Astrocyte of the spinal cord (primary cell): ENCODE data around the gene SERPINC1.

ENCODE experiments used
- DNase-seq: peaks from one replicate; pipeline ENCODE4 v3.0.0; 2011; ENCODE audit warnings: low read depth, low spot score
- H3K4me3 ChIP-seq: 2 replicates; pipeline ENCODE4 v1.5.1; 2011; ENCODE audit warnings: low read depth, mild to moderate bottlenecking, low read length, moderate library complexity
- CTCF ChIP-seq: IDR thresholded peaks from 2 replicates; pipeline ENCODE4 v1.5.1; 2012; ENCODE audit warnings: low read depth, mild to moderate bottlenecking, low read length, inconsistent platforms
- in situ Hi-C: cut with HindIII; loops from 2 replicates; pipeline ENCODE4 v1.10.0; 2017; ENCODE audit warnings: low sequenced_read_pairs

Gene SERPINC1

GRCh38 chr1:173857363-173857917 lies 59.7 kb downstream of the SERPINC1 start:
- TF ChIP-seq CTCF: no peak
- in situ Hi-C loops: no loop called here
- DNase-seq: no peak
- H3K4me3 ChIP-seq: no peak overlapping the region

GRCh38 chr1:173856903-173857302 lies 60.2 kb downstream of the SERPINC1 start:
- no peak for DNase-seq
- in situ Hi-C loops: no loop called here
- no peak for TF ChIP-seq CTCF

GRCh38 chr1:173856014-173856413 lies 61.1 kb downstream of the SERPINC1 start:
- TF ChIP-seq CTCF: no peak

More at GRCh38 chr1:173856903-173857302, 60.2 kb downstream of the SERPINC1 start:
- H3K4me3 ChIP-seq: no peak overlapping the region

More at GRCh38 chr1:173856014-173856413, 61.1 kb downstream of the SERPINC1 start:
- no peak overlapping the region for H3K4me3 ChIP-seq
- in situ Hi-C loops: no loop called here
- DNase-seq: no peak
